ENCODE measurements around the gene FCRL4.

DNA sequence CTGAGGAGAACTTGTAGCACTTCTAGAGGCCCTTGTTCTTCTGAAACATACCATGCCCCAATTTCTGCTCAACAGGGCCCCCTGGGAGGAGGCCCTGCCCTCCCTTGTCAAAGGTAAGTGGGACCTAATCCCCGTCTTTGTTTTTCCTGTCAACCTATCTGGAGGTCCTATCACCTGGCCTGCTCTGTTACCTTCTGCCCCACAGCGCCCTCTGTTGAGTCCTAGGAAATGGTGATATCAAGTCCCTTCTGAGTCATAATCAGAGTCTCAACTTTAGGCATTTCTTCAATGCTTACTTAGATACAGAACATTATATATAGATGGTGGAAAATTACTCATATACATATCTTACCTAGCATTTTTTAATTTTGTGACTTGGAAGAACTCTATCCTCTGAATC lies 28.2 kb upstream of the FCRL4 start:
- TF ChIP-seq CTCF (IDR thresholded peaks at IDR 0.05; ENCODE audit: low read length) (peak; percentile 84), EZH2 (IDR thresholded peaks at IDR 0.05; ENCODE audit: borderline replicate concordance, low read length) (no peak)

Data from OCI-LY1 (cell line).